ENCODE measurements around the gene CDCA4.
"Not testable (repeated sequence)": the region's sequence is repeated elsewhere in the genome, so short reads cannot be mapped to it uniquely, and the experiment has no call there.

Gene CDCA4

DNA sequence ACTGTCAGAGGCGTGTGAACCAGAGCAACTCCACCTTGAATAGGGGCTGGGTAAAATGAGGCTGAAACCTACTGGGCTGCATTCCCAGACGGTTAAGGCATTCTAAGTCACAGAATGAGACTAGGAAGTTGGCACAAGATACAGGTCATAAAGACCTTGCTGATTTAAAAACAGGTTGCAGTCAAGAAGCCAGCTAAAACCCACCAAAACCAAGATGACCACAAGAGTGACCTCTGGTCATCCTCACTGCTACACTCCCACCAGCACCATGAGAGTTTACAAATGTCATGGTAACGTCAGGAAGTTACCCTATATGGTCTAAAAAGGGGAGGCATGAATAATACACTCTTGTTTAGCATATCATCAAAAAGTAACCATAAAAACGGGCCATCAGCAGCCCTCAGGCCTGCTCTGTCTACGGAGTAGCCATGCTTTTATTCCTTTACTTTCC, 11.6 kb upstream of the CDCA4 start:
- not testable (repeated sequence) for DNase-seq

DNA sequence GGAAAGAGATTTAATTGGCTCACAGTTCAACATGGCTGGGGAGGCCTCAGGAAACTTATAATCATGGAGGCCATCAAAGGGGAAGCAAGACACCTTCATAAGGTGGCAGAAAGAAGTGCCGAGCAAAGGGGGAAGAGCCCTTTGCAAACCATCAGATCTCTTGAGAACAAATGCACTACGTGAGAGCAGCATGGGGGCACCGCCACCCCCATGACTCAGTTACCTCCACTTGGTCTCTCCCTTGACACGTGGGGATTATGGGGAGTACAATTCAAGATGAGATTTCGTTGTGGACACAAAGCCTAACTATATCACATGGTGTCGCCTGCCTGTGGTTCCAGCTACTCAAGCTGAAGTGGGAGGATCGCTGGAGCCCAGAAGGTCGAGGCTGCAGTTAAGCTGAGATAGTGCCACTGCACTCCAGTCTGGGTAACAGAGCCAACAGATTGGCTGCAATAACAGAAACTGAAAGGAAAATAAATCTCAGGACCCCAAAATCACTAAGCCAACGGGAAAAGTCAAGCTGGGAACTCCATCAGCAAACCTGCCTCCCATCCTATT, 10.0 kb upstream of the CDCA4 start:
- no peak for DNase-seq

DNA sequence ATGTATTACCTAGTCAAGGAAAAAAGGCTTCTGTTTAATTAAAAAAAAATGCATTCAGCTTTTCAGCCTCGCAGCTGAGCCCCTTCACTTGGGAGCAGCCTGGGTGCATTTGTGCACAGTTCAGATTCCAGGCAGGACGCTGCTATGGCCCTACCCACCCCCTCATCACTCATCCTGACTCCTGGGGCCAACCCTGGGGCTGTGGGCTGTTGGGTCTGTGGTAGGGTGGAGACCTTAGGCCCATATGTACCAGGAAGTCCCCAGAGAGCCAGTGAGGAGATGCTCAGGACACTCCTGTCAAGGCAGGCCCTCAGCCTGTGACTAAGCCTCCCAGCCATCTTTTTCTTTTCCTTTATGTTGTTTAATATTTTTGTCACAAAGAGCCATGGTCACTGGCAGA, 9.3 kb upstream of the CDCA4 start:
- DNase-seq: no peak

DNA sequence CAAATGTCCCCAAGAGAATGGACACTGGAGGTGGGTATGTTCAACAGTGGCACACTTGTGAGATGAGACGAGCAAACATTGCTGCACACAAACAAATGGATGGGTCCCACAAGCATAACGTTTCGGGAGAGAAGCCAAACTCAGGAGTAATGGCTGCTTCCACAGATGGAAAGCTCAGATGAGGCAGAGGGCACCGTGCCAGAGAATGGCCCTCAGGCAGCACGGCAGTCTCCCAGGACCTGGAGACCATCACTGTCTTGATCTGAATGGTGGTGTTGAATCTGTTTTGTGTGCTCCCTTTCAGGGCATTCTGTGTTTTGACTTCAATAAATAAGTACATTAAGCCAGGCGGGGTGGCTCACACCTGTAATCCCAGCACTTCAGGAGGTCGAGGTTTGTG, 8.5 kb upstream of the CDCA4 start:
- DNase-seq: no peak

DNA sequence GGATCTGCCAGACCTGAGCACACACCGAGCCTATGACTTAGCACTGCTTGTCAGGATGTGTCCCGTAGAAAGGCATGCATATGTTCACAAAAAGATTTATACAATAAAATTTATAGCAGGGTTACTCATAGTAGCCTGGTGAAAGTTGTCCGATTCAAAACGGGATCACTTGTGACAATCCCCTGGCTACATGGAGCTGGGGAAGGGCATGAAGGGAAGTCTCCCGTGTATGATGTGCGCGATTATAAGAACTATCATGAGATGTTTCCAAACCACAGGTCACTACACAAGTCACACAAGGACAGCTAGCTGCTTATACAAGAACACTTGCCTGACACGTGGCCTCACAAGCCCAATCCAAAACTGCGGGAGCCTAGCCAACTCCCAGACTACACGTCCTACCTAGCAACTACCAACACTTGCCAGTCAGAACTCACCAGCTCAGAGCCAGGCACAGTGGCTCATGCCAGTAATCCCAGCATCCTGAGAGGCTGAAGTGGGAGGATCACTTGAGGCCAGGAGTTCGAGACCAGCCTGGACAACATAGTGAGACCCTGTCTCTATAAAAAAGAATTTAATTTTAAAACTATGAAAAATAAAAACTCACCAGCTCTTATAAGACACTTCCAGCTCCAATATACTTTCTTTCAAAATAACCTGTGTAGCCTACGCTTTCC, 7.5 kb upstream of the CDCA4 start:
- no peak for DNase-seq

DNA sequence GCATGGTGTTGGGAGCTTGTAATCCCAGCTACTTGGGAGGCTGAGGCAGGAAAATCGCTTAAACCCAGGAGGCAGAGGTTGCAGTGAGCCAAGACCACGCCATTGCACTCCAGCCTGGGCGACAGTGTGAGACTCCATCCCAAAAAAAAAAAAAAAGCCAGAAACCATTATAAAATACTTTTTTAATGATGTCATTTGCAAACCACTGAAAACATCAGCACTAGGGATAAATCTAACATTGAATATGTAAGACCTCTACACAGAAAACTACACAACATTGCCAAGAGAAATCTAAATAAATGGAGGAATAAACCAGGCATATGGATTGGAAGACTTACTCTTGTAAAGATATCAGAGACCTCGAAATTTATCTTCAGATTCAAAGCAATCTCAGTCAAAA, 6.8 kb upstream of the CDCA4 start:
- DNase-seq: not testable (repeated sequence)

DNA sequence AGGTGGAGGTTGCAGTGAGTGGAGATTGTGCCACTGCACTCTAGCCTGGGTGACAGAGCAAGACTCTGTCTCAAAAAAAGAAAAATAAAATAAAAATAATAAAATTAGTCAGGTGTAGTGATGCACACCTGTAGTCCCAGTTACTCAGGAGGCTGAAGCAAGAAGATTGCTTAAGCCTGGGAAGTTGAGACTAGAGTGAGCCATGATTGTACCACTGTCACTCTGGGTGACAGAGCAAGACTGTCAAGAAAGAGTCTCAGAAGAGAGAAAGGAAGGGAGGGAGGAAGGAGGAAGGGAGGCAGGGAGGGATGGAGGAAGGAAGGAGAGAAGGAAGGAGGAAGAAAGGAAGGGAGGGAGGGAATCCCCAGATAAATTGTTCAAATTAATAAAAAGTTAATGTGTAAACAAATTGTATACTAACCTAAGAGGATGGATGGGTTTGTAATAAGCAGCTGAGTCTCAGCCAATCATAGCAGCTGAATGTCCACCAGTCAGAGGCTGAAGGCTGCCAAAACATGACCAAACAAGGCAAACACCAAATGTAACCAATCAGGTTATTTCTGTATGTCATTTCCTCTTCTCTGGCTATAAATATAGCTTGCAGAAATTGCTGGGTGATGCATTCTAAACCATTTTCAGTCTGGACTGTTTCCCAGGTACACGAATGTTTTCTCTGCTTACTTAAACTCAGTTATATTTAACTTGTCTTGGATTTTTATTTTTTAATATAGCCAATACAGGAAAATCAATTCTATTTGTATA, 6.1 kb upstream of the CDCA4 start:
- DNase-seq: no peak

DNA sequence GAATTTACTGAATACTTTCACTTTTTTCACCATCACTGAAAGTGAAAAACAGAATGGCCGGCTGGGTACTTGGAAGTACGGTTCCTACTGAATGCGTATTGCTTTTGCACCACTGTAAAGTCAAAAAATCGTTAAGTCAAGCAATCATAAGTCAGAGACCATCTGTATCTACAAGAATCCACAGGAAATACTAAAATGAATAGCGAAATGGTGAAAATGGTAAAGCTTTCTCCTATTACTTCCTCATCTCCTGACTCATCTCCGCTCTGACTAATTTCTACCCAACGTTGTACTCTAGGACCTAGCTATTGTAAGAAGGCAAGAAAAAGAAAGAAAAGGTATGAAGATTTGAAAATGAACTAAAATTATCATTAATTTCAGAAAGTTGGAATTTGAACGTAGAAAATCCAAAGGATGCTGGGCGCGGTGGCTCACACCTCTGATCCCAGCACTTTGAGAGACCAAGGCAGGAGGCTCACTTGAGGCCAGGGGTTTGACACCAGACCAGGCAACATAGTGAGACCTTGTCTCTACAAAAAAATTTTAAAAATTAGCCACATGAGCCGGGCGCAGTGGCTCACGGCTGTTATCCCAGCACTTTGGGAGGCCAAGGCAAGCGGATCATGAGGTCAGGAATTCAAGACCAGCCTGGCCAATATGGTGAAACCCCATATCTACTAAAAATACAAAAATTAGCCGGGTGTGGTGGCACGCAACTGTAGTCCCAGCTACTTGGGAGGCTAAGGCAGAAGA, 5.3 kb upstream of the CDCA4 start:
- DNase-seq: no peak

DNA sequence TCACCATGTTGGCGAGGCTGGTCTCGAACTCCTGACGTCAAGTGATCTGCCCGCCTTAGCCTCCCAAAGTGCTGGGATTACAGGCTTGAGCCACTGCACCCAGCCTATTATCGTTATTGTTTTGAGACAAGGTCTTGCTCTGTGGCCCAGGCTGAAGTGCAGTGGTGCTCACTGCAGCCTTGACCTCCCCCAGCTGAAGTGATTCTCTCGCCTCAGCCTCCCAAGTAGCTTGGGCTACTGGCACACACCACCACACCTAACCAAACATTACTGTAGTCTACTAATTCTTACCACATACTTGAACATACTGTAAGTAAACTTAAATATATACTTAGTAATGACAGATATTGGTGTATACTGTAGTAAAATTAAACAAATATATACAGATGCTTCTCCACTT, 4.5 kb upstream of the CDCA4 start:
- DNase-seq: no peak

DNA sequence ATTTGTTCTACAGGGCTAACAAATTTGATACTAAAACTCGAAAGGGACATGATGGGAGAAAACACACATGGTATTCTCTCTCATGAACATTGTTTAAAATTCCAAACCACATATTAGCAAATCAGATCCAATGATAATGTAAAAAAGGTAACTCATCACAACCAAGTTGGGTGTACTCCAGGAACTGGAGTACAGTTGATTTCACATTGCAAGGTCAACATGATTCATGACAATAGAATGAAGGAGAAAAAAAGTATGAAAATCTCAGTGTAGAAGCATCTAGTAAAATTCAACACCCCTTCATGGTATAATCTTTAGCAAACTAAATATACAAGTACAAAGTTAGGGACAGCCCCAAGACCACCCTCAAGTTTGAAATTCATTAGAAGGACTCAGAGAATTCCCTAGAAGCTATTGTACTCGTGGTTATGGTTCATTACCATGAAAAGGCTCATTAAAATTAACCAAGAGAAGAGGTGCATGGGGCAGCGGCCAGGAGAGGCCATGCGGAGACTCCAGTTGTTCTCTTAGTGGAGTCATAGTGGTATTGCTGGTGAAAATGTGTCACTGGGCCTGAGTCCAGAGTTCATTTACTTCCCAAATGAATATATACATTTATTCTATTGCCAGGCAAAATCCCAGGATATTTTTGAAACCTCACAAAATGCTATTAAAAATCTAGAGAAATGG, 3.1 kb upstream of the CDCA4 start:
- no peak for DNase-seq

DNA sequence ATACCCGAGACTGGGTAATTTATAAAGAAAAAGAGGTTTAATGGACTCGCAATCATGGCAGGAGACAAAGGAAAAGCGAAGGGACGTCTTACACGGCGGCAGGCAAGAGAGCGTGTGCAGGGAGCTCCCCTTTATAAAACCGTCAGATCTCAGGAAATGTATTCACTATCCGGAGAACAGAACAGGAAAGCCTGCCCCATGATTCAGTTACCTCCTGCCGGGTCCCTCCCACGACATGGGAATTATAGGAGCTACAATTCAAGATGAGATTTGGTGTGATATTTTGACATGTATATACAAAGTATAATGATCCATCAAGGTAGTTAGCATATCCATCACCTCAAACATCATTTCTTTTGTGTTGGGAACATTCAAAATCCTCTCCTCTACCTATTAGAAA, 2.3 kb upstream of the CDCA4 start:
- no peak for DNase-seq

DNA sequence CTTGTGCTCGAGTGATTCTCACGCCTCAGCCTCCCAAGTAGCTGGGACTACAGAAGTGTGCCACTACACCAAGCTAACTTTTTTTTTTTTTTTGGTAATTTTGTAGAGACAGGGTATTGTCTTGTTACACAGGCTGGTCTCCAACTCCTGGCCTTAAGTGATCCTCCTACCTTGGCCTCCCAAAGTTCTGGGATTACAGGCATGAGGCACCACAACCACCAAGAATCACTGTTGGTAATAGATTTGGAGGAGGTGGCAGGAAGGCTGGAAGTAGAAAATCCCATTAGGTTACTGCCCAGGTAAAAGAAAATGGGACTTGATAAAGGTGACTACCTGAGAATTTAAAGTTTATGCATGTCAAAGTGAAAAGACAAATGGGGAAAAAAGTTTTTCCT, 1.4 kb upstream of the CDCA4 start:
- no peak for DNase-seq

DNA sequence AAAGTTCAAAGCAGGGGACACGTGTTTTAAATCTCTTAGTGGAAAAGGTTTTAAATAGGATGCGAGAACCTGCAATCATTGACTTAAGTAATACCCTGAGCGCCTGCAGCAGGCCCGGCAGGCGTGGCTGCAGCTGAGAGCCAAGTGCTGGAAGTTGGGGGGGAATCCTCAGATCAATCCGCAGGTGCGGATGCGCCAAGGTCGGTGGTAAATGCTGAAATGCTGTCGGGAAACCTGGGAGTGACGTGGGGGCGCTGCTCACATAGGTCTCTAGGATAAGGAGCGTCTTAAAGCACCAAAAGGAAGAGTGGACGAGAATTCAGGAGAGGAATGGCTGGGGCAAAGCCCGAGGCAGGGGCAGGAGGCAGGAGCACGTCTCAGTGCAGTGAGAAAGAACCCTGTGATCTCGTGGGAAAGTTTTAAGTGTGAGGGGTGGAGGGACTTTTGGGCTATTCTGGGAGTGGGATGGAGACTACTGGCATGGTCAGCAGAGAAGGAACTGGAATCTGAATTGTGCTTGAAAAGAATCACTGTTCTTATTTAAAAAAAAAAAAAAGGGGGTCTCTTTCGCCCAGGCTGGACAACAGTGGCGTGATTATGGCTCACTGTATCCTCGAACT, 883 bp upstream of the CDCA4 start:
- no peak for DNase-seq

DNA sequence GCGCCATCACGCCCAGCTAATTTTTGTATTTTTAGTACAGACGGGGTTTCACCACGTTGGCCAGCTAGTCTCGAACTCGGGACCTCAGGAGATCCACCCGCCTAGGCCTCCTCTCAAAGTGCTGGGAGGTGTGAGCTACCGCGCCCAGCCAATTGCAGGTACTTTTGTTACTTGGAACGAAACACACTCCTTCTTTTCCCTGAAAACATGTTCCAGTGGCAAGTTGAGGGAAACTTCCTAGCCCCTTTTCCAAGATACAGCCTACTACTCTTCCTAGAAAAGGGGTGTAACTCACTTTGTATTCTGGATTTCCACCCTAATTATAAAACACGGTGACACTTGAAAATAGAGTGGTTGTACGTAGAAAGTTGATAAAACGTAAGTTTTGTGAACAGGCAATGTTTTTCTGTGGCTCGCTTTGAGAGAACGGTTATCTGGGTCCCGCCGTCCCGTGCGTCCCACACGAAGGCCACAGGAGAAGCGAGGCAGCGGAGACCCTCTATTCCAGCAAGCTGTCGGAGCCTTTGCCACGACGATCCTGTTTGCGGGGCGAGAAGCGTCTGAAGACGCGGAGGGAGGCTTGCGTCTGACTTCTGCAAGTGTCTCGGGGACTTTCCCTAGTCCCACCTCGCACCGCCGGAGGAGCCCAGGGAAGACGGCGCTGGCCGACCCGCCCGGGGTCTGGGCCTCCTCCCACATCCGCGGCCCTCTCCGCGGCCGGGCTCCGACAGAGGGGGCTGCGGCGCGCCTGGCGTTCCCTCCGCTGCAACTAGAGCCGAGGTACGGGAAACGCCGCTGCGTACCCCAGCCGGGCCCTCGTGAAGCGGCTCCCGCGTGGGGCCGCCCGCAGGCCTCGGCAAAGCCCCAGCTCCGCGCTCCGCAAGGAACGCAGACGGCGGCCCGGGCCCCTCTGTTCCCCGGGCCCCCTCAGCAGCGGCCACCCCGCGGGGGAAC, 745 bp downstream of the CDCA4 start:
- DNase-seq: no peak

DNA sequence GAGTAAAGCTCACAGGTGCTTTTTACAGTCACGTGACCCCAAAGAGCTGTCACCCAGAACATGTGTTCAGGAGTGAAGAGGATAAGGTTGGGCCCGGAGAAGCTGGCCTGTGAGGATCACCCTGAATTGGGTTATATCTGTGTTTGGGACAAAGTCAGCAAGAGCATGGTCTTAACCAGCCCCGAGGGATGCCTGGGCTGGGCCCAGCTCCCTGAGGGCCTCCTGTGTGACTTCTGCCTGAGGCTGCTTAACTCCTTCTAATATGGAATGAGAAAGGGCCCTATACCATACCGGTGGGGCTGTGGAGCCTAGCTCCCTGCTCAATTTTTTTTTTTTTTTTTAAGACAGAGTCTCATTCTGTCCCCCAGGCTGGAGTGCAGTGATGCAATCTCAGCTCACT, 2.5 kb downstream of the CDCA4 start:
- no peak for DNase-seq

DNA sequence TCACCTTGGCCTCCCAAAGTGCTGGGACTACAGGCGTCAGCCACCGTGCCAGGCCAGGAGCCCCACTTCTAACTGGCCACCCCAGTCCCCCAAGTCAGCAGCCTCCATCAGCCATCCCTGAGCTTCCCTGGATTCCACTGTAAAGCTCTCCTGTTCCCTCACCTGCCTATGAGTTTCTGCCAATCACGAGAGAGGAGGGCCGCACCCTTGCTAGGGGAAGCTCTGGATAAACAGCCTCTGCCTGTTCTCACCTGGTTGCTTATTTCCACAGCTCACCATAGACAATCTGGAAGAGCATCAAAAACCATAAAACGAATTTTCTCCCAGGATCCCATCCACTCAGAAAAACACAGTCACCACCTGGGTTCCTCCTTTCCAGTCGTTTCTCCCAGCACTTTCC, 5.0 kb downstream of the CDCA4 start:
- no peak for DNase-seq

DNA sequence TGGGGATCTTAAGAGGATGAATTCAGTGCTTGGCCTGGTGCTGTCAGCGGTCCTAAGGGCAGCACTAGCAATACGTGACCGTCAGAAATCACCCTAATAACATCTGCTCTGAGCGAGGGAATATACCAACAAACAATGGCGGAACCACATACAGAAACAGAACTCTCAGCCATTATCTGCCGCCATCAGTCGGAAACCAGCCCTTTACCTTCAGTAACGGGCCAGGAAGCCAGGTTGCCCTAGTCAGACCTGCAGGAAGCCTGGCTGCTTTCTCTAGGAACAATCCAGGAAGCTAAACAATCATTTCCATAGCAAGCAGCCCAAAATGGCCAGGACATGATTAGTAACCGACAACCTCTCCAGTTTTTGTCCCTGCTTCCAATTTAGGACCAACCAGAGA, 5.6 kb downstream of the CDCA4 start:
- no peak for DNase-seq

DNA sequence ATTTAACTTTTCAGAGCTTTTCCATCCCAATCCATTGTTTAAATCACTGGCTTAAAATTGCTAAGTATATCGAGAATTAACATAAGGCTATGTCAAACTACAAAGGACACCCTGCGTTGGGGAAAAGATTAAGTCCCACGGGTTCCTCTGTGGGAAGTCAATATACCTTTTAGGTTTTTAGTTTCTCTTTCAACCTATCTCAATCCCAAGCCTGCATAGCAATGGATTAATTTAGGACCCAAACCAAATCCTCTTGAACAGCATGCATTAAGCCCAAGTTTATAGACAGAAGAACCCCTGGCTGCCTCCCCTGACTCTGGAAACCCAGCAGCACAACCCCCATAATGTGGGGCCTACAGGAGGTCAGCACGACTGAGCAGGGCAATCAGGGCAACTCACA, 6.3 kb downstream of the CDCA4 start:
- DNase-seq: no peak

DNA sequence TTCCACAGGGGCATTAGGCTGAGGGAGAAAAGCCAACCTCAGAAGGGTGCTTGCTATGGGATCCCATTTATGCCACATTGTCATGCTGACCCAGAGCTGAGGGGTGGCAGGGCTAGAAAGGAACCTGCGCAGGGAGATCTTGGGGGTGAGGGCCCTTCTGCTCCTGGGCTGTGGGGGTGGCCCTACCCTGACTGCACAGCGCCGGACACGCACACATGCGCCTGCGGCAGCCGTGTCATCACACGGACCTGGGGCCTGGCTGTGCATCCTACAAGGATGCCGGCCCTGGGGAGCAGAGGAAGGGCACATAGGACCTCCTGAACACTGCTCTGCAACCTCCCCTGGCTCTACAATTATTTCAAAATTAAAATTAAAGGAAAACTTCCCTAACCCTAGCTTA, 6.9 kb downstream of the CDCA4 start:
- no peak for DNase-seq

DNA sequence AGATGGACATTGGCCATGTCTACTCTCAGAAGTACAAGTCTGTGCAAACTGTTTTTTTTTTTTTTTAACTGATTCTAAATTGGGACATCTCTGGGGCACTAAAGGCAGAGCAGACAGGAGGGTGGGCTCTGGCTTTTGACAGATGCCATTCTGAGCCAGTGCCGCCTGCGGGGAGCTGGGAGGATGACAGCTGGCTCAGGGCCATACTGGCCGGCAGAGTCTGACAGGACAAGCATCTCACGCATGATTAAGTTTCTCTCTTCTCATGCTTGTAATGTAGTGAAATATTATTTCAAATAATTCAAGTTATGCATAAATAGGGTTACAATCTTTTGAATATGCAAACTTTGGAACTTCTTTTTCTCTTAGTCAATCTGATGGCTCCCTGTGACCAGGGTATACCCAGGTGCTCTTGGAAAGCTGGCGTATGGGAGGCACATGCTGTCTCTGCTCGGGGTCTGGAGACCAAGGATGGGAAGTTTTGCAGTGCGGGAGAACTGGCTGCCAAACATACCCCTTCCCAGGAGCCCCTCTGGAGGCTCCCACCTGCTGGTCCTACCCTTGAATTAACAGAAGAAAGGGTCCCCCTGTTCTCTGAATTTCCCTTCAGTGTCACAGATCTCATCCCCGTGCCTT, 7.6 kb downstream of the CDCA4 start:
- DNase-seq: no peak
